Karpas-422 (cell line): ENCODE results near the gene C6orf136. TPM values are rescaled to one million over a fixed set of nuclear protein-coding genes. Genes with fewer than 3 reads are reported as not detected.

ENCODE experiments used
- DNase-seq: peaks from one replicate; pipeline ENCODE4 v3.0.0-alpha.2; 2015
- H2AFZ ChIP-seq: fragments of 200-600 bp; sonication (generic); 2 replicates; pipeline ENCODE4 v1.6.1; 2014; ENCODE audit warnings: antibody characterized with exemption, low read length, mixed read lengths
- H3K27ac ChIP-seq: fragments of 200-600 bp; sonication (generic); 2 replicates; pipeline ENCODE4 v1.5.1; 2014; ENCODE audit warnings: mild to moderate bottlenecking, low read length, moderate library complexity
- H3K27me3 ChIP-seq: fragments of 200-600 bp; sonication (generic); 2 replicates; pipeline ENCODE4 v1.6.1; 2014; ENCODE audit warnings: low read length, mixed read lengths
- H3K36me3 ChIP-seq: fragments of 200-600 bp; sonication (generic); 2 replicates; pipeline ENCODE4 v1.6.1; 2014; ENCODE audit warnings: low read length, mixed read lengths; ENCODE audit not compliant: insufficient read depth
- H3K4me1 ChIP-seq: fragments of 200-600 bp; sonication (generic); 2 replicates; pipeline ENCODE4 v1.6.1; 2014; ENCODE audit warnings: mild to moderate bottlenecking, low read length, mixed read lengths
- H3K4me2 ChIP-seq: fragments of 200-600 bp; sonication (generic); 2 replicates; pipeline ENCODE4 v1.6.1; 2014; ENCODE audit warnings: low read length, low read depth, mild to moderate bottlenecking; ENCODE audit not compliant: poor library complexity, severe bottlenecking
- H3K4me3 ChIP-seq: fragments of 200-600 bp; sonication (generic); 2 replicates; pipeline ENCODE4 v1.5.1; 2014; ENCODE audit warnings: mild to moderate bottlenecking, antibody characterized with exemption, low read length, mixed read lengths
- H3K79me2 ChIP-seq: fragments of 200-600 bp; sonication (generic); 2 replicates; pipeline ENCODE4 v1.6.1; 2014; ENCODE audit warnings: mild to moderate bottlenecking, low read length, mixed read lengths
- H3K9ac ChIP-seq: fragments of 200-600 bp; sonication (generic); 2 replicates; pipeline ENCODE4 v1.6.0; 2014; ENCODE audit warnings: low read length
- H3K9me2 ChIP-seq: fragments of 200-600 bp; sonication (generic), shearing (Covaris generic); replicated peaks from 2 replicates; pipeline ENCODE4 v1.6.0; 2014; ENCODE audit warnings: mild to moderate bottlenecking, low read length, moderate library complexity; ENCODE audit not compliant: insufficient read depth
- H3K9me3 ChIP-seq: fragments of 300-700, 200-600 bp; sonication (generic); 2 replicates; pipeline ENCODE4 v1.6.1; 2014; ENCODE audit warnings: low read length, mixed read lengths
- H4K20me1 ChIP-seq: fragments of 200-600 bp; sonication (generic); 2 replicates; pipeline ENCODE4 v1.6.1; 2014; ENCODE audit warnings: mild to moderate bottlenecking, antibody characterized with exemption, low read length, low read depth; ENCODE audit not compliant: insufficient read depth
- total RNA-seq: library from RNA; depleted of rRNA; stranded (reverse); fragments of >200 nt; shearing (Covaris generic); gene quantifications from 2 replicates; pipeline ENCODE4 v1.2.3, GENCODE V29; 2014; ENCODE audit warnings: low replicate concordance

Gene C6orf136
- total RNA-seq, 1 experiment from 2014 or later = 5.6 TPM

GRCh38 chr6:30618270-30618797 lies 28.6 kb upstream of the C6orf136 start:
- no peaks in the 10 kb centered on the region for H3K9me3 ChIP-seq
- no peak for DNase-seq
- peaks cover 47% of the 10 kb centered on the region for H3K79me2 ChIP-seq
- H3K27me3 ChIP-seq = no peaks in the 10 kb centered on the region
- peak overlapping the region; percentile 92 for H3K9ac ChIP-seq
- H3K9me2 ChIP-seq = no peaks in the 10 kb centered on the region
- peaks cover 45% of the 10 kb centered on the region for H3K4me1 ChIP-seq
- peak overlapping the region; percentile 87 for H3K27ac ChIP-seq
- H2AFZ ChIP-seq = no peak overlapping the region
- H4K20me1 ChIP-seq = peaks cover 4% of the 10 kb centered on the region; the same call in 1 of the 2 replicates
- H3K4me2 ChIP-seq = peak overlapping the region; percentile 95
- H3K36me3 ChIP-seq = peaks cover 31% of the 10 kb centered on the region
- H3K4me3 ChIP-seq = peak overlapping the region; percentile 81

- peaks cover 32% of the 10 kb centered on the region for H3K36me3 ChIP-seq
- H3K4me2 ChIP-seq = no peak overlapping the region
- no peak overlapping the region for H3K9ac ChIP-seq
- peak; percentile 17 for DNase-seq
- H3K79me2 ChIP-seq = peaks cover 37% of the 10 kb centered on the region
- H2AFZ ChIP-seq = no peak overlapping the region
- H4K20me1 ChIP-seq = peaks cover 4% of the 10 kb centered on the region; the same call in 1 of the 2 replicates
- H3K9me2 ChIP-seq = no peaks in the 10 kb centered on the region
- H3K9me3 ChIP-seq = no peaks in the 10 kb centered on the region
- H3K4me3 ChIP-seq = no peak overlapping the region
- H3K27ac ChIP-seq = no peak overlapping the region
- H3K27me3 ChIP-seq = no peaks in the 10 kb centered on the region
- peaks cover 33% of the 10 kb centered on the region for H3K4me1 ChIP-seq
These were observed 27.4 kb upstream of the C6orf136 start for GRCh38 chr6:30619561-30619960.

DNA sequence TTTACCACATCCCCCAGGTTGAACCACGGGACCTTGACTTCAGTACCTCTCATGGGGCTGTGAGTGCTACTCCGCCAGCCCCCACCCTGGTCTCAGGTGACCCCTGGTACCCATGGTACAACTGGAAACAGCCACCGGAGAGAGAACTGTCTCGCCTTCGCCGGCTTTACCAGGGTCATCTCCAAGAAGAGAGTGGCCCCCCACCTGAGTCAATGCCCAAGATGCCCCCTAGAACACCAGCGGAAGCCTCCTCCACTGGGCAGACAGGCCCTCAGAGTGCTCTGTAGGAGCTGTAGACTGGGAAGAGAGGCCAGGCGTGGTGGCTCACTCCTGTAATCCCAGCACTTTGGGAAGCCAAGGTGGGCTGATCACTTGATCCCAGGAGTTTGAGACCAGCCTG lies 21.4 kb upstream of the C6orf136 start:
- H3K9me3 ChIP-seq = no peaks in the 10 kb centered on the region
- H3K36me3 ChIP-seq = peaks cover 23% of the 10 kb centered on the region
- H2AFZ ChIP-seq = no peak overlapping the region
- H3K27me3 ChIP-seq = no peaks in the 10 kb centered on the region
- H3K79me2 ChIP-seq = peaks cover 17% of the 10 kb centered on the region
- no peaks in the 10 kb centered on the region for H3K9me2 ChIP-seq
- DNase-seq = no peak
- peaks cover 17% of the 10 kb centered on the region for H3K4me1 ChIP-seq
- no peak overlapping the region for H3K9ac ChIP-seq
- no peaks in the 10 kb centered on the region for H4K20me1 ChIP-seq
- H3K4me2 ChIP-seq = no peak overlapping the region
- no peak overlapping the region for H3K27ac ChIP-seq
- H3K4me3 ChIP-seq = no peak overlapping the region

- H2AFZ ChIP-seq = peak within 1 kb of the TSS; percentile 77; the same call in 1 of the 2 replicates
- no peaks in the 10 kb centered on the region for H3K9me2 ChIP-seq
- H3K4me1 ChIP-seq = peaks cover 17% of the 10 kb centered on the region
- peak; percentile 95 for DNase-seq
- H3K9me3 ChIP-seq = no peaks in the 10 kb centered on the region
- peak within 1 kb of the TSS; percentile 91 for H3K4me2 ChIP-seq
- peak within 1 kb of the TSS; percentile 53; the same call in 1 of the 2 replicates for H3K27ac ChIP-seq
- H3K9ac ChIP-seq = peak within 1 kb of the TSS; percentile 97
- H3K4me3 ChIP-seq = peak within 1 kb of the TSS; percentile 99
- H3K36me3 ChIP-seq = peaks cover 15% of the 10 kb centered on the region
- no peaks in the 10 kb centered on the region for H3K27me3 ChIP-seq
- peaks cover 17% of the 10 kb centered on the region for H3K79me2 ChIP-seq
- no peaks in the 10 kb centered on the region for H4K20me1 ChIP-seq
These were observed 20.2 kb upstream of the C6orf136 start, which contains the start of gene ATAT1 for GRCh38 chr6:30626484-30627366. ATAT1 (plus strand) TSS chr6:30626874.

- no peak overlapping the region for H3K4me2 ChIP-seq
- no peaks in the 10 kb centered on the region for H3K27me3 ChIP-seq
- H3K79me2 ChIP-seq = no peaks in the 10 kb centered on the region; the same call in 1 of the 2 replicates
- no peaks in the 10 kb centered on the region for H3K9me2 ChIP-seq
- no peak overlapping the region for H3K9ac ChIP-seq
- H3K4me3 ChIP-seq = no peak overlapping the region
- no peaks in the 10 kb centered on the region for H4K20me1 ChIP-seq
- no peaks in the 10 kb centered on the region for H3K9me3 ChIP-seq
- H3K27ac ChIP-seq = no peak overlapping the region
- H3K4me1 ChIP-seq = 0 out of 2 replicates have a peak, but pooled peaks cover 2% of the 10 kb centered on the region
- H3K36me3 ChIP-seq = 0 out of 2 replicates have a peak, but pooled peaks cover 3% of the 10 kb centered on the region
- no peak for DNase-seq
- H2AFZ ChIP-seq = no peak overlapping the region
These were observed 11.1 kb upstream of the C6orf136 start for GRCh38 chr6:30635834-30636233.

DNA sequence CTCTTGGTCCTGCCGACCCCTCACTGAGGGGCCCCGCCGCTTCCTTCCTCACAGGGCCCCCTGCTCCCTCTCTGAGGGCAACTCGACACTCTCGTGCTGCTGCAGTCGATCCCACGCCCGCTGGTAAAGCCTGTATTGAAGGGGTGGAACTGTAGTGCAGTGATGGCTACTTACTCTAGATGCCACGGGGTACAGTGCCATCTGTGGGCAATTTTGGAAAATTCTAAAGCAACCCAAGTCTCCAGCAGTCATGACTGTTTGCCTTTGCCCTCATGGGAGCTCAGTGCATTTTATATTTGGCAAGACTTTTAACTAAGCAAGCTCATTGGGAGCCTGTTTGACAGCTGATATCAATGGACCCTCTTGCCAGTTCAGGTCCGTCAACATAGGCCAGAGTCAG lies 6.5 kb upstream of the C6orf136 start:
- no peaks in the 10 kb centered on the region for H3K9me3 ChIP-seq
- no peaks in the 10 kb centered on the region for H4K20me1 ChIP-seq
- no peak overlapping the region for H3K4me3 ChIP-seq
- H3K9ac ChIP-seq = no peak overlapping the region
- H3K9me2 ChIP-seq = no peaks in the 10 kb centered on the region
- H3K27ac ChIP-seq = no peak overlapping the region
- H3K36me3 ChIP-seq = no peaks in the 10 kb centered on the region
- H3K79me2 ChIP-seq = peaks cover 17% of the 10 kb centered on the region
- no peak overlapping the region for H3K4me2 ChIP-seq
- DNase-seq = peak; percentile 51
- H3K4me1 ChIP-seq = peaks cover 3% of the 10 kb centered on the region; the same call in 1 of the 2 replicates
- no peaks in the 10 kb centered on the region for H3K27me3 ChIP-seq
- no peak overlapping the region for H2AFZ ChIP-seq

DNA sequence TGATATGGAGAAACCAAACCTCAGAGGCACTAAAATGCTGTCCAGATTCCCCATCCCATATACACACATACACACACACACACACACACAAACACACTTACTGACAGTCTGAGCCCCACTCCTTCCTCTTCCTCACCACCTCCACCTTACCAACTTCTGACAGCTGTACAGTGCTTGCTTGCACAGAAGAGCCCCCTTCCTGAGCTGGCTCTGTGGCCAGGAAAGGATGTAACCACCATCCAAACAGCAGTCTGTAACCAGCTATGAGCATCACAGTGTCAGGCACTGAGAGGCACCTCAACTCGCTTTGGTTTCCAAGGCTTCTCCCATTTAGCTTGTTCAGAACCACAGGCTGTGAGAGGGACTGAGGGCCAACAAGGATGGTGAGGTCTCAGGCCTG lies 5.9 kb upstream of the C6orf136 start:
- no peak for DNase-seq
- no peak overlapping the region for H3K4me2 ChIP-seq
- no peak overlapping the region for H3K27ac ChIP-seq

DNA sequence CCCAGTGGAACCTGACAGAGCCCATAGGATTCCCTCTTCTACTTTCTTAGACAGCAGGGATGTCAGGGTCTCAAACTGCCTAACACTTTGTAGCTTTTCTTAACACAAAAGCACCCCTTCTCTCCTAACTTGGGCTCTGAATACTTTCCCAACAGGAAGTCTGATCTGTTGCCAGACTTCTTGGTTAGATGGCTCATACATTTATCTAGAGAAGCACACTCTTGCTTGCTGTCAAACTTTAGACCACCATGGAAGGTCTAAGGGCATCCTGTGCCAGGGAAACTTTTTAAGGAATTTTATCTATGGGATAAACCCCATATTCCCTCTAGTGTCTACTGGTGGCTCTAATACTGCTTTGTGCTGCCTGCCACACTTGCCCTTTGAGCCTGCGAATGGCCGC lies 3.3 kb upstream of the C6orf136 start:
- no peak overlapping the region for H3K4me2 ChIP-seq
- DNase-seq = no peak

More for the DNA sequence above, 5.9 kb upstream of the C6orf136 start:
- H3K36me3 ChIP-seq = no peaks in the 10 kb centered on the region
- peaks cover 5% of the 10 kb centered on the region; the same call in 1 of the 2 replicates for H4K20me1 ChIP-seq
- no peaks in the 10 kb centered on the region for H3K9me3 ChIP-seq
- no peaks in the 10 kb centered on the region for H3K27me3 ChIP-seq
- peaks cover 8% of the 10 kb centered on the region for H3K4me1 ChIP-seq
- no peak overlapping the region for H2AFZ ChIP-seq
- H3K4me3 ChIP-seq = no peak overlapping the region
- H3K9me2 ChIP-seq = no peaks in the 10 kb centered on the region
- H3K9ac ChIP-seq = no peak overlapping the region
- peaks cover 23% of the 10 kb centered on the region for H3K79me2 ChIP-seq

More for the DNA sequence above, 3.3 kb upstream of the C6orf136 start:
- Histone ChIP-seq H3K4me3 (no peak overlapping the region), H3K9me3 (no peaks in the 10 kb centered on the region), H3K27me3 (no peaks in the 10 kb centered on the region), H2AFZ (no peak overlapping the region), H3K79me2 (peaks cover 43% of the 10 kb centered on the region), H3K27ac (no peak overlapping the region), H4K20me1 (peaks cover 8% of the 10 kb centered on the region; the same call in 1 of the 2 replicates), H3K9ac (no peak overlapping the region), H3K9me2 (no peaks in the 10 kb centered on the region), H3K36me3 (no peaks in the 10 kb centered on the region), H3K4me1 (peaks cover 19% of the 10 kb centered on the region)
